ENCODE results near the gene SLC38A11. TPM values are rescaled to one million over a fixed set of nuclear protein-coding genes. Genes with fewer than 3 reads are reported as not detected.

The SLC38A11 gene
- total RNA-seq, 4 donors from 2014 or later: 2.4 to 12.0 (median 3.3) TPM; not detected in 1

- intact Hi-C loops (cut with DNase I; ENCODE audit: low total_unique reads): no loop called here
- no peak overlapping the region for H3K27ac ChIP-seq
- in situ Hi-C loops (cut with MboI; ENCODE audit: low pct_ligation_motif_present in 1 of 4, low pct_unique_long_range_greater_than_20kb in 1 of 4, low sequenced_read_pairs in 3 of 4): loop anchor here in 1 of 4 donors (10.0 kb wide), 1 partner anchor 193 kb away; no protein-coding TSS in a partner anchor
- no peak for DNase-seq
- H3K4me3 ChIP-seq: no peak overlapping the region
- no peaks in the 10 kb centered on the region for H3K27me3 ChIP-seq
- peaks cover 0 to 6% of the 10 kb centered on the region in 2 donors for H3K9me3 ChIP-seq
- H3K36me3 ChIP-seq: no peaks in the 10 kb centered on the region
- TF ChIP-seq POLR2A (IDR thresholded peaks at IDR 0.05): no peak
- no peak for TF ChIP-seq POLR2AphosphoS5 (IDR thresholded peaks at IDR 0.05)
- TF ChIP-seq CTCF (IDR thresholded peaks at IDR 0.05): no peak
- TF ChIP-seq EP300 (IDR thresholded peaks at IDR 0.05; ENCODE audit: low read depth): no peak
- H3K4me1 ChIP-seq: no peaks in the 10 kb centered on the region
Measured at GRCh38 chr2:164928101-164928673, 27.1 kb downstream of the SLC38A11 start.

- TF ChIP-seq CTCF (IDR thresholded peaks at IDR 0.05) (no peak), POLR2AphosphoS5 (IDR thresholded peaks at IDR 0.05) (no peak), POLR2A (IDR thresholded peaks at IDR 0.05) (no peak), EP300 (IDR thresholded peaks at IDR 0.05; ENCODE audit: low read depth) (no peak)
- H3K9me3 ChIP-seq: no peaks in the 10 kb centered on the region
- in situ Hi-C loops (cut with MboI; ENCODE audit: low pct_ligation_motif_present in 1 of 4, low pct_unique_long_range_greater_than_20kb in 1 of 4, low sequenced_read_pairs in 3 of 4): loop anchor here in 2 of 4 donors (10.0 to 25.0 kb wide), 2 partner anchors 185 to 187 kb away; no protein-coding TSS in a partner anchor
- no peaks in the 10 kb centered on the region for H3K36me3 ChIP-seq
- 39 to 67% methylated on average over 1 to 3 of the region's 3 CpGs for WGBS, 2 donors (ENCODE audit: low coverage in 1 of 2)
- intact Hi-C loops (cut with DNase I; ENCODE audit: low total_unique reads): no loop called here
- H3K4me1 ChIP-seq: no peaks in the 10 kb centered on the region
- H3K4me3 ChIP-seq: no peak overlapping the region
- no peak overlapping the region for H3K27ac ChIP-seq
- no peaks in the 10 kb centered on the region for H3K27me3 ChIP-seq
- DNase-seq: no peak
Measured at GRCh38 chr2:164922134-164922533, 33.2 kb downstream of the SLC38A11 start.

- Histone ChIP-seq H3K9me3 (no peaks in the 10 kb centered on the region), H3K36me3 (no peaks in the 10 kb centered on the region), H3K4me3 (no peak overlapping the region), H3K27ac (no peak overlapping the region), H3K27me3 (no peaks in the 10 kb centered on the region), H3K4me1 (no peaks in the 10 kb centered on the region)
- no peak for TF ChIP-seq CTCF (IDR thresholded peaks at IDR 0.05)
- no peak for TF ChIP-seq POLR2A (IDR thresholded peaks at IDR 0.05)
- no peak for TF ChIP-seq POLR2AphosphoS5 (IDR thresholded peaks at IDR 0.05)
- TF ChIP-seq EP300 (IDR thresholded peaks at IDR 0.05; ENCODE audit: low read depth): no peak
- WGBS, 2 donors (ENCODE audit: low coverage in 1 of 2): 66 to 92% methylated on average over 4 of the region's 4 CpGs
- no peak for DNase-seq
- in situ Hi-C loops (cut with MboI; ENCODE audit: low pct_ligation_motif_present in 1 of 4, low pct_unique_long_range_greater_than_20kb in 1 of 4, low sequenced_read_pairs in 3 of 4) (loop anchor here in 2 of 4 donors (10.0 to 25.0 kb wide), 2 partner anchors 183 to 186 kb away; no protein-coding TSS in a partner anchor), intact Hi-C loops (cut with DNase I; ENCODE audit: low total_unique reads) (no loop called here)
Measured at GRCh38 chr2:164920430-164920829, 34.9 kb downstream of the SLC38A11 start.

GRCh38 chr2:164917296-164917903 lies 37.9 kb downstream of the SLC38A11 start:
- no peak overlapping the region for H3K4me3 ChIP-seq
- WGBS, 2 donors (ENCODE audit: low coverage in 1 of 2): 35 to 36% methylated on average over 3 of the region's 3 CpGs
- no peaks in the 10 kb centered on the region for H3K27me3 ChIP-seq
- intact Hi-C loops (cut with DNase I; ENCODE audit: low total_unique reads) (loop anchor here (1.0 kb wide), 1 partner anchor 177 kb away; no protein-coding TSS in a partner anchor), in situ Hi-C loops (cut with MboI; ENCODE audit: low pct_ligation_motif_present in 1 of 4, low pct_unique_long_range_greater_than_20kb in 1 of 4, low sequenced_read_pairs in 3 of 4) (loop anchor here in 2 of 4 donors (10.0 to 25.0 kb wide), 2 partner anchors 180 to 183 kb away; no protein-coding TSS in a partner anchor)
- peaks cover 0 to 15% (median 5%) of the 10 kb centered on the region in 4 donors for H3K4me1 ChIP-seq
- TF ChIP-seq EP300 (IDR thresholded peaks at IDR 0.05; ENCODE audit: low read depth) (no peak), CTCF (IDR thresholded peaks at IDR 0.05) (peak; percentile 35 to 48 (median 40))
- no peaks in the 10 kb centered on the region for H3K9me3 ChIP-seq
- no peaks in the 10 kb centered on the region for H3K36me3 ChIP-seq
- H3K27ac ChIP-seq: no peak overlapping the region
- peak; percentile 48 for DNase-seq
